Left colon (tissue), 2 donors: ENCODE measurements around the gene LMTK2. TPM values are rescaled to one million over a fixed set of nuclear protein-coding genes. Genes with fewer than 3 reads are reported as not detected.
A peak's percentile ranks its signal among the peaks of the same experiment; 100 is the strongest.

ENCODE experiments used
- ATAC-seq: fragments of 200-7000 bp; cut with Tn5 transposase; one replicate; pipeline ENCODE4 v1.9.1; 2020; ENCODE audit warnings: mild to moderate bottlenecking, moderate library complexity
- DNase-seq, 2 donors: peaks; one replicate each; pipeline ENCODE4 v3.0.0-alpha.2; 2020
- intact Hi-C, 2 donors: fragments of 100-400 bp; cut with DNase I in 1 of 2; cut with micrococcal nuclease in 1 of 2; formaldehyde crosslinking; loops; one replicate each; pipeline versions ENCODE4 v1.11.2 to v1.14.0; 2022; cut with DNase I, micrococcal nuclease
- total RNA-seq, 2 donors: library from RNA; stranded (reverse); fragmentation: NEBNext Ultra II Directional; extraction: Animal tissue kit (Norgen Biotek cat#: 25700); gene quantifications; one replicate each; pipeline ENCODE4 v1.2.1, GENCODE V29; 2021
- donor health status: DM: no; HTN: no; CAD: no.
- donor health status: DM: yes; HTN: yes; CAD: no.

Gene LMTK2
- total RNA-seq, 2 donors from 2014 or later: 51.4 to 52.0 TPM

DNA sequence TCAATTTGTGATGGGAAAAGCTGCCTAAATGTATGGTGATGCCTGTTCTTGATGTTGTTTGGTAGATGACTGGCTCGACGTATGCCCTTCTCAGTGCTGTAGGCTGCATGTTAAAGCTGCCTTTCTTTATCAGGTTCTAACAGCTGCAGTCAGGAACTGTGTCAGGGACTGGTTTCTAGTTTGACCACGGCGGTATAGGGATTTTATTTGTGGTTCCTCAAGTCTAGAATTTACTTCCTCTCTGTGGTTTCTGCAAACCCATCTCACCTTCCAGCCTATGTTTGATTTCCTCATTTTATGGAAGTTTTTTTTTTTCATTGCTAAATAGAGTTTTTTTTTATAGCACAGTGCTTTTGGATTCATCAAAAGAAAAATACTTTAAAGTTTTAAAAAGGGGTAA lies 26.5 kb downstream of the LMTK2 start:
- peak; percentile 33 for ATAC-seq
- intact Hi-C loops: no loop called here
- DNase-seq: no peak

DNA sequence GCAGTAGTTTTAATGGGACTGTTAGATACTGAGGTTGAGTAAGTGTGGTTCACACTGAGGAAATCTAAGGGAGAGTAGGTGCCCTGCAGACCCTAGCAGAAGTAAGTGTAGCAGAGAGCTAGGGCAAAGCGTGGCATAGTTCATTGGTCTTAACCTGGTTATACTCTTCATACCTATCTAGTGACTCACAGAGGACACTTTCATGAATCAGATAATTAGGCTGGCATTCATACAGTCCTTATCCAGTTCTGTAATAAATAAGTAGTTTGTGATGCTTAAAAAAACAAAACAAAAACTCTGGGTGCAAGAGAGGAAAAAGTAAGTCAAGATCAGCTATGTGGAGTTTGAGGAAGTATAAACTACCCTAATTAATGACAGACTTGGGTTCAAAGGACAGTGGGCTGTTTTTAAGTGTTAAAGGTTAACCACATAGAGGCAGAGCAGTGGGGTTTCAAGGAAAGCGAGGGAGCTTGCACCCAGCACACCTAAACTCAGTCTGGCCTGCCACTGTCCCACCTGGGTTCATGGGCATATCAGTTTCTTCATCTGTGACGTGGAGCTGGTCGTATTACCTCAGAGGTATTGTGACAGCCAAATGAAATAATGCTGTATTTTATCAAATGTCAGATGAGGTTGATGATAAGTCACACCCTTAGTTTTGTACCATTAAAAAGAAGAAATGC lies 27.1 kb downstream of the LMTK2 start:
- DNase-seq: no peak
- intact Hi-C loops: no loop called here
- peak; percentile 44 for ATAC-seq

DNA sequence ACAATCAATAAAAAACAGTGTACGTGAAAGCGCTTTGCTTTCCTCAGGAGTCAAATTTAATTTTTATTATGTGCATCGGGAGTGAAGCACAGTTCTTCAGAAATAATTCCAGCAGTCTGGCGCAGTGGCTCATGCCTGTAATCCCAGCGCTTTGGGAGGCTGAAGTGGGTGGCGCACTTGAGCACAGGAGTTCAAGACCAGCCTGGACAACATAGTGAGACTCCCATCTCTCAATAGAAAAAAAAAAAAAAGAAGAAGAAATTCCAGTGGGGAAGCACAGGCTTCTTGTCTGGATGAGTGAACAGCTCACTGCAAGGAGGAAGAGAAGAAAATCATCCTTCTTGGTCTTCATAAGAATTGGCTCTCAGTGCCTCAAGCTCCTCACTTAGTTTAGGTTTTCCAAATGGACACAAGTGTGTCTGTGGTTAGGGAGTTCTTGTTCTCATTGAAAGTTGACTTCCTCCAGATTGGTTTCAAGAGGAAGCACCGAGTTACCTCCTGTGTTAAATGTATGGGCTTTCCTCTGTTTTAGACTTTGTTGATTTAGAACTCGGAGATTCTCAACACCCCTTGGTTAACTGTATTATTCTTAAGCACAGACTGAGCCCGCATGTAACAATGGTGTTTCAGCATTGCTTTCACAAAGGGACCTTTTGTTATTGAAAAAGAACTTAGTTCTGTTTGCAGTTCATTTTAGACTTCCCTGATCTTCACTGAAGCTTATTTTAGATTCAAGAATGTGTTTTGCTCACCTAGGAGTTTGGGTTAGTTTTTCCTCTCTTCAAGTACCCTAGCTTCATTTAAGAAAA lies 28.0 kb downstream of the LMTK2 start:
- intact Hi-C loops: no loop called here
- DNase-seq (no peak), ATAC-seq (no peak)

DNA sequence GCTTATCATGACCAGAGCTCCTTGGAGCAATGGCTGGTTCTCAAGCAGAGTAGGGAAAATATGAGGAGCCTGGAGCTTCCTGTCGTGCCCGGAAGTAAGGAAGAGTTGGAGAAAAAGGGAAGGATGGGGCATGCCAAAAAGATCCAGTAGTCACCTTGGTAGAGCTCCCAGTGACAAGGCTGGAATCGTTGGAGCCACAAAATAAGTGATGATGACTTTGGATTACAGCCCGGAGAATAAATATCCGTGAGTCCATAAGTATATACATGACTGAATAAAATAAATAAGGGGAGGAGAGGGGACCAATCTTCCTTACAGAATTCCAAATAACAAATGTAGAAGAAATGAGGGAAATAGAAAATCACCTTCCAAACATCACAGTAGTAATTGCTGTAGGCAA lies 29.3 kb downstream of the LMTK2 start:
- DNase-seq: no peak
- intact Hi-C loops: no loop called here
- no peak for ATAC-seq

DNA sequence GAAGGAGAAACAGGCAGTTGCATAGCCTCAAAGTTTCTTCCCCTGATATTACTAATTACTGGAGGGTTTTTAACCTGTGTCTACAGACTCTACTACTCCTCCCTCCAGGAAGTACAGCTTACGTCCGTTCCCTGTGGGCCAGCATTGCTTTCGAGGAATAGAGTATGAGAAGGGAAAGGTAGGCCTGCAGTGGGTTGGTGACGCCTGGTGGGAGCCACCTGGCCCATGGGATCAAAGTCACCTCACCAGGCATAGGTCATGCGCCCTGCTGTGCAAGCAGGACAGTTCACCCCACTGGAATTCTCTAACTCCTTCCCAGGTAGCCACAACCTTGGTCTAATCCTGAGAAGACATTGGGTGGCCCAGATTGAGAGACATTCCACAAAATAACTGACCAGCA lies 29.8 kb downstream of the LMTK2 start:
- intact Hi-C loops: no loop called here
- ATAC-seq (no peak), DNase-seq (no peak)

DNA sequence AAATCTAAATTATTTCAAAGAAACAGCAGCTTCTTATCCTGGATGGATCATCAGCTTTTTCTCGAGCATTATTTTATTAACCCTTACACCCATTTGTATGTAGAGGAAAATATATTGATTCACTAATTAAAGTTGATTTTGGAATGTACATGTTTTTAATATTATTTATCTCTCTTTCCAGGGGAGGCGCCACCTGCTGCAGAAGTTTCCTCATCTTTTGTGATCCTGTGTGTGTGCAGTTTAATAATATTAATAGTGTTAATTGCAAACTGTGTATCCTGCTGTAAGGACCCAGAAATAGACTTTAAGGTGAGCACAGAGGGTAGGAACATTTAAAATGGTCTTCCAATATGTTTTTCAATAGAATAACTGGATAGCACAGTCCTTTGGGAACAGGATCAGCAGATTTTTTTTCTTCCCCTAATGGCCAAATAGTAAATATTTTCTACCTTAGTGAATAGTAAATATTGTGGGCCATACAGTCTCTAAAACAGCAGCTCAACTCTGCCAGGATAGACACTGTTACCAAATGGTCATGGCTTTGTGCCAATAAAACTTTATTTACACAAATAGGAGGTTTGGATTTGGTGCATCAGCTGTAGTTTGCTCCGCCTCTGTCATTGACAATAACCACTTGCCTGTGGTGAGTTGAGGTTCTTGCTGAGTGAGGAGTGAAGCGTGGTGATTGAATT lies 30.6 kb downstream of the LMTK2 start:
- no peak for DNase-seq
- no peak for ATAC-seq
- intact Hi-C loops: no loop called here

DNA sequence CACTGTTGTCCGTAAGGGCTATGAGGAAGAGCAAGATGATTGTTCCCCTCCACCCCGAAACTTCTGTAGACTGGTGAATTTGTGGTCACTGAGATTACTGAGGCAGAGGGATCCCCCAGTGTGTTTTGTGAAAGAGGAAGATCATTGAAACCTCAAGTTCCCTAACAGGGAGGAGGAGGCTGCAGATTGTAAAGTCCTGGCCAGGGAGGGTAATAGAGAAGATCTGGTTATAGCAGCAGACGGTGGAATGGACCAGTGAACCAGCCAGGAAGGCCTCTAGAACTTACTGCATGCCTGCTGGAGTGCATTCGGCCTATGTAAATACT lies 31.1 kb downstream of the LMTK2 start:
- intact Hi-C loops: no loop called here
- DNase-seq: no peak
- no peak for ATAC-seq

DNA sequence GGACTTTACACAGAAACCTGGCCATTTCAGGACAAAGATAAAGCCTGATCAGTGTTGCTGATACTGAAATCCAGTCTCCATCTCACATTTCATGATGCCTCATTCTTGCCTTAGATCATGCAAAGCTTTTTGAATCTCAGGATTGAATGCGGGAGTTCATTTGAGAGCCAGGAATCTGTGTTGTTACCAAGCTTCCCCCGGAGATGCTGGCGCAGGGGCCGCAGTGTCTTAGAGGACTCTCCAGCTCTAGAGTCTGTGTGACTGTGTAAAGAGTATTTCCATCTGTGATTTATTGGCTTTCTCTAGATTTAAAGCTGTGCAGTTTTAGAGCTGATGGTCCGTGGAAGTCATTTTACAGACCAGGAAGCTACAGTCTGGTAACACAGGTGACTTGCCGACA lies 32.0 kb downstream of the LMTK2 start:
- no peak for DNase-seq
- no peak for ATAC-seq
- intact Hi-C loops: no loop called here

DNA sequence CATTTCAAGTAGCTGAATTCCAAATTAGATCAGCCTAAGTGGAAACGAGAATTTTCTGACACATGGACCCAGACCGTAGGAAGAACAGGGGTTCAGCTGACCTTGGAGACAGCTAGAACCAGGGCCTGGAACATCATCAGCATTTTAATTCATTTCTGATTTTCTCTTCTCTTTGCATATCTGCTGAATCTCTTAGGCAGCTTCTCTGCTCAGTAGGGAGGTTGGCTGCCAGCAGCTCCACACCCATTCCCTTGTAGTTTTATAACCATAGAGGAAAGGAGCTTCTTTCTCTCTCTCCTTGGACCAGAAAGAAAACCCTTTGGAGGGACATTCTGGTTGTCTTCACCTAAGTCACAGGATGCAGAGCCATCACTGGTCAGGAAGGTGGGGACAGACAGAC lies 36.0 kb downstream of the LMTK2 start:
- intact Hi-C loops: no loop called here
- no peak for DNase-seq
- no peak for ATAC-seq

DNA sequence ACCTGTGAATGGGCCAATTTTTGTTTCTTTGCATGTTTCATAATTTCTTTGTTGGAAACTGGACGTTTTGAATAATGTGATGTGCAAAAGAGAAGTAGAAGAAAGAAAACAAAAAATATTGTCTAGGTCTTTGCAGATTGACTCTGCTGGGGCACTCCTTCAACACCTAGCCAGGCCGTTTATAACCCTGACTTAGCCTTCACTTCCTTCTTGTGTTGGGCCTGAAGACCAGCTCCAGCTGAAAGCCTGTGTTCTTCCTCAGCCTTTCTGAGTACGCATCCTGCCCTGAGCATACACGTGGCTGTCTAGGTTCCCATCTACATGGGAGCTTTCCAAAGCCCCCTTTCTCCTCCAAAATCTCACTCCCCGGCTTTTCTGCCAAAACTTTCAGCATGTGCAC lies 41.9 kb downstream of the LMTK2 start:
- intact Hi-C loops: no loop called here
- DNase-seq (no peak), ATAC-seq (peak; percentile 59)

DNA sequence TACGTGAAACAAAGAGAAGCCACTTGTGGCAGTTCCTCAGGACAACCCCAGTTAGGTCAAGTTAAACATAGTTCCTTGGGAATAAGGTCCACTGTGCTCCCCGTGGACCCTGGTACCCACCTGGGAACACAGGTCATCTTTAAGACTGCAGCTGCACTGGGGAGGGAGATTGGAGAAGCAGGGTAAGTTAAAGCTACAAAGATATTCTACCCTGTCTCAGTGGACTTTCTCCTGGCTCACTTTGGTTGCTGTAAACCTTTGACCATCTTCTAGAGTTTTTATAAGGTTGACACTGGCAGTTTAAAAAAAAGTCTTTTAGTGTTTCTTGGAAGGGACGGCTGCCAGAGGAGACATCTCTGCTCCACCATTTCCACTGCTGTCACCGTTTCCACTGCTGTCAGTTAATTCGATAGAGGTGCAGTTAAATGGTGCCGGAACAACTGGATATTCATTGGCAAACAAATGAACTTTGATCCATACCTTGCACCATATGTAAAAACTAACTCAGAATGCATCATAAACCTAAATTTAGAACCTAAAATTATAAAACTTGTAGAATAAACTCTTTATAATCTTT lies 42.5 kb downstream of the LMTK2 start:
- DNase-seq (peak; percentile 46 to 52), ATAC-seq (peak; percentile 89)
- intact Hi-C loops: no loop called here

DNA sequence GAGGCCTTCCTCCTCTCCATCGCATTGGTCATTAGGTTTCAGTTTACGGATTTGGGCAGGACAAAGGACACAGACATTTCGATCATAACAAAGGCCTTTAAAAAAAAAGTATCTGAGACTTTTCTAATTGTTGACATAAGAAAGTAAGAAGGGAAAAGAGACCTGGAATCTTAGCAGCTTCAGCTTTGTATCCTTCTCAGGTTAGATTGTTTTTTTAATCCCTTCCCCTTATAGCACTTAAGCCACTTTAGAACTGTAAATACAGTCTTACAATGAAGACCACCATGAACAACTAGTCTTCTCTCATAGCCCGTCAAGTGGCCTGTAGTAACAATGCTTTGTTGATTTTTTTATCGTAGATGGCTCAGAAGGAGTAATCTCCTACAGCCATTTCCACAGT lies 45.2 kb downstream of the LMTK2 start:
- no peak for DNase-seq
- ATAC-seq: no peak
- intact Hi-C loops: no loop called here

DNA sequence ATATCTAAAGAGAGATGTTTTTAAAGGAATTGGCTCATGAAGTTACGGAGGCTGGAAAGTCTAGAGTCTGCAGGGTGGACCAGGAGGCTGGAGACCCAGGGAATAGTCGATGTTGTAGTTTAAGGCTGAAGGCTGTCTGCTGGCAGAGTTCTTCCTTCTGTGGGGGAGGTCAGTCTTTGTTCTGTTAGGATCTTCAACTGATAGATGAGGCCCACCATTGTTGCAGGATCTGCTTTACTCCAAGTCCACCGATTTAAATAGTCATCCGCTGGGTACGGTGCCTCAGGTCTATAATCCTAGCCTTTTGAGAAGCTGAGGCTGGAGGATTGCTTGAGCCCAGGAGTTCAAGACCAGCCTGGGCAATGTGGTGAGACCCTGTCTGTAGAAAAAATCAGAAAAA lies 50.0 kb downstream of the LMTK2 start:
- ATAC-seq: no peak
- intact Hi-C loops: no loop called here
- no peak for DNase-seq

DNA sequence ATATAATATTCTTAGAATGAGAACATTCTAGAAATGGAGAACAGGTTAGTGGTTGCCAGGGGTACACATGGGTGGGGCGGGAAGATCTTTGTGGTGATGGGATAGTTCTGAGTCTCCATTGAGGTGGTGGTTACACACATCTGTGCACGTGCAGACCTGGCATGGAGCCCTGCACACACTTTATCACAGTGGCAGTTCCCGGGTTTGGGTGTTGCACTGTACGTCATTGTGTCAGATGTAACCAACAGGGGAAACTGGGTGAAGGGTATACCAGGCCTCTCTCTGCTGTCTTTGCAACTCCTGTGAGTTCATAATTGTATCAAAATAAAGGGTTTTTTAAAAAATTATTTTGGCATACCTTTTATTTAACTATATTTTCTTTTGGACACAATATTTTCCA lies 51.1 kb downstream of the LMTK2 start:
- intact Hi-C loops: no loop called here
- DNase-seq (no peak), ATAC-seq (peak; percentile 78)

DNA sequence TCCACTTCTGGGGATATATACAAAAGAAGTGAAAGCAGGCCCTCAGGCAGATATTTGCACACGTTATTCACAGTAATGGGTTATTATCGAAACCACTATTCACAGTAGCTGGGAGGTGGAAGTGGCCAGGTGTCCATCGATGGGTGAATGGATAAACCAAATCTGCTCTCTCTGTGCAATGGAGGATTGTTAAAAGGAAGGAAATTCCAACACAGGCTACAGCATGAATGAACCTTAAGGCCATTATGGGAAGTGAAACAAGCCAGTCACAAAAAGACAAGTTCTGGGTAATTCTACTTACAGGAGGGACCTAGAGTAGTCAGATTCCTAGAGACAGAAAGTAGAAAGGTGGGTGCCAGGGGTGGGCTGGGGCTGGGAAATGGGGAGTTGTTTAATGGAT lies 56.1 kb downstream of the LMTK2 start:
- ATAC-seq (no peak), DNase-seq (no peak)
- intact Hi-C loops: no loop called here

DNA sequence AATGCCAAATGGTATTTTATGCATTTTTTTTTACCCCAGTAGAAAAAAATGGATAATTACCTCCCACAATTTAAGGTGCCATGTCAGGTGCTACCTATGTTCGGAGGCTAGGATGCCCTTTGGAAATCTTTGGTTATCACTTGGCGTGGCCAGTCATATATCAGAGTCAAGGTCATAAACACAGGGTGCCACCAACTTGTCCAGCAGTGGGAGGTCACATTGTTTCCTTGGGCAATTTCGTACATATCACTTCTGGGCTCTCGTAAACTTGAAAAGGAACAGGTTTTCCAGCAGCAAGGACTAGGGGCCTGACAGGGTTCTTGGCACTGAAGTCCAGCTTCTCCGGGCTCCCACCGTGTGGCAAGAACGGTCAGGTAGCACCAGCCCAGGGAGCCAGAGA lies 56.6 kb downstream of the LMTK2 start:
- intact Hi-C loops: no loop called here
- DNase-seq (peak in 1 of 2 donors; percentile 21), ATAC-seq (peak; percentile 72)

DNA sequence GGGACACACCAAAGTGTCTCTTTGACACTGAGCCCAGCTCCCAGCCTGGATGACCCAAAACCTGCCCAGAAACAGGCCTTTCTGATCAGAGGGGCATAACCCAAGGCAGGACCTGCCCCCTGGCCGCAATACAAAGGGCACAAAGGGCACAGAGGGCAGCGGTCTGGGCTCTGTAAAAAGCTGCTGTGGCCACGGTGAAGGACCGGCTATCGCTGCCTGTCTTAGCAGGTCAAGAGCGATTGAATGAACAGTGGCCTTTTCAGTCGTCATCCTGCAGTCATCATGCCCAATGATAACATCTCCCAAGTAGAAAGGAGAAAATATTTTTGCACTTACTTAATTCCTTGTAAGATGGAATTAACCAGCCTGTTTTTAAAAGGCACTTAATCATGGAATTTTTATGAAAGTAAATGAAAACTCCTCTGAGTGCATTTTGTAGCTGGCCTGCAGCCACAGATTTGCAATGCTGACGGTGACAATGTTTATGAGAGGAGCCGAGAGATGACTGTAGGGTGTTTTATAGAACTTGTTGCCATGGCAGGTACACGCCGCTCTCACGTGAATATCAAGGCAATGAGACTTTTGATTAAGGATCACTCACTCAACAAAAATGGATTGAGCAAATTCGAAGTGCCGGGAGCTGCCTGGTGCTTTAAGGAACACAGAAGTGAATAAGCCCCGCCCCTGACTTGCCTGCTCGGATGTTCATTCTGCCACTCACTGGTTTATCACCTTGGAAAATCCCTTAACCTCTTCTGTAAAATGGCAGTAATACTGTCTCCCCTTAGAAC lies 57.2 kb downstream of the LMTK2 start:
- DNase-seq (peak; percentile 73 to 74), ATAC-seq (peak; percentile 69)
- intact Hi-C loops: no loop called here

DNA sequence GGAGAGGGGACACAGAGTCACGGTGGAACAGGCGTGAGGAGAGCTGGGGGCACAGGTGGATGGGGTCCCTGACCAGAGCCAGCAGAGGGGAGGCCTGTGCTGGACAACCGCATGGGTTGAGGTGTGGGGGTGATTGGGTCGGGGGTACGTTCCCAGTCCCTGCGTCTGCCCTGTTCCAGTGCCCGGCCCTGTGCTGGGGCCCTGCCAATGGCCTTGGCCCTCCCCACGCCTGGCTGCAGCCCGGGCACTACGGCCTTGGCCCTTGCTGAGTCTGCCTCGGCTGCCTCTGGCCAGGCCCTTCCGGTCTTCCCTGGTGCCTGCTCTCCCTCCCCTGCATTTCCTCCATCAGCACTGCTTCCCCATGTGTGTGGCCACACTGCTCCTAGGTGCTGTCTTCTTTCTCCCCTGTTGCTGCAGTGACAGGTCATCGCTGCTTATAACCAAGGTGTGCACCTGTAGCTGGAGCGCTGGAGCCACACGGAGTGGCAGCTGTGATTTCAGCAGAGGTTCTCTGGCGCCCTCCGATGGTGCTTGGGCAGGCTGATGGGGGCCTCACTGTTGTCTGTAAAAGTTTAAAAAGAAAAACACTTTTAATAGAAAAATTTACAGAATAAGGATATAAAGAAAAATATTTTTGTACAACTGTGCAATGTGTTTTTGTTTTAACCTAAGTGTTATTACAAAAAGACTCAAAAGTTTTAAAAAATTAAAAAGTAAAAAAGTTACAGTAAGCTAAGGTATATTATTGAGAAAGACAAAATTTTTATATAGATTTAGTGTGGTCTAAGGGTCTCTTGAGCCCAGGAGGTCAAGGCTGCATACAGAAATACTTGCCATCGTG lies 59.4 kb downstream of the LMTK2 start:
- intact Hi-C loops: loop anchor here in 1 of 2 donors (5.0 kb wide), 2 partner anchors 59 to 144 kb away; partner anchors contain the start of gene LMTK2
- DNase-seq (peak; percentile 61 to 88), ATAC-seq (peak; percentile 64)
